Vagina (tissue), 2 donors: ENCODE data around the gene KLHL29. TPM values are rescaled to one million over a fixed set of nuclear protein-coding genes. Genes with fewer than 3 reads are reported as not detected.
A peak's percentile ranks its signal among the peaks of the same experiment; 100 is the strongest.

Experiments used
- DNase-seq, 2 donors: peaks; one replicate each; pipeline ENCODE4 v3.0.0-alpha.2; 2017; ENCODE audit errors: extremely low spot score in 2 of 2
- H3K27ac ChIP-seq: fragments of 200-600 bp; sonication (generic); one replicate; pipeline ENCODE4 v1.5.1; 2019
- H3K27me3 ChIP-seq: fragments of 200-600 bp; sonication (generic); one replicate; pipeline ENCODE4 v1.5.1; 2019
- H3K36me3 ChIP-seq, 2 donors: fragments of 200-600 bp; sonication (generic); one replicate each; pipeline ENCODE4 v1.5.1; 2017 to 2019
- H3K4me1 ChIP-seq: fragments of 200-600 bp; sonication (generic); one replicate; pipeline ENCODE4 v1.5.1; 2019
- H3K4me3 ChIP-seq, 2 donors: fragments of 200-600 bp; sonication (generic); 1 replicate in 1 of 2; 2 replicates in 1 of 2; pipeline ENCODE4 v1.5.1; 2016 to 2019
- H3K9me3 ChIP-seq: fragments of 200-600 bp; sonication (generic); one replicate; pipeline ENCODE4 v1.5.1; 2019
- POLR2A ChIP-seq, 2 donors: fragments of 450-650 bp; IDR thresholded peaks; one replicate each; pipeline ENCODE4 v1.6.1; 2017; ENCODE audit warnings: antibody characterized with exemption in 2 of 2, mild to moderate bottlenecking in 2 of 2, moderate library complexity in 2 of 2
- POLR2AphosphoS5 ChIP-seq, 2 donors: sonication (generic); formaldehyde crosslinking; IDR thresholded peaks; one replicate each; pipeline ENCODE4 v1.9.0; 2017; ENCODE audit warnings: antibody characterized with exemption in 2 of 2, mild to moderate bottlenecking in 2 of 2, low read depth in 1 of 2; ENCODE audit not compliant: insufficient read depth in 1 of 2
- intact Hi-C: fragments of 100-400 bp; cut with DNase I; formaldehyde crosslinking; loops from one replicate; pipeline ENCODE4 v1.15.1; 2023
- total RNA-seq: library from RNA; depleted of rRNA; stranded (reverse); fragments of >200 nt; gene quantifications from one replicate; pipeline ENCODE4 v1.2.3, GENCODE V29; 2016
- TF ChIP-seq, protein P1 (sequence below), 3 experiments: fragments of 450-650 bp in 2 of 3; fragments of 200-600 bp in 1 of 3; sonication (generic) in 1 of 3; IDR thresholded peaks; one replicate each; pipeline ENCODE4 v1.5.1; 2017 to 2019; ENCODE audit warnings: antibody characterized with exemption in 3 of 3, mild to moderate bottlenecking in 2 of 3, moderate library complexity in 2 of 3

KLHL29 gene
- total RNA-seq, 1 donor from 2014 or later = 19.4 TPM

DNA sequence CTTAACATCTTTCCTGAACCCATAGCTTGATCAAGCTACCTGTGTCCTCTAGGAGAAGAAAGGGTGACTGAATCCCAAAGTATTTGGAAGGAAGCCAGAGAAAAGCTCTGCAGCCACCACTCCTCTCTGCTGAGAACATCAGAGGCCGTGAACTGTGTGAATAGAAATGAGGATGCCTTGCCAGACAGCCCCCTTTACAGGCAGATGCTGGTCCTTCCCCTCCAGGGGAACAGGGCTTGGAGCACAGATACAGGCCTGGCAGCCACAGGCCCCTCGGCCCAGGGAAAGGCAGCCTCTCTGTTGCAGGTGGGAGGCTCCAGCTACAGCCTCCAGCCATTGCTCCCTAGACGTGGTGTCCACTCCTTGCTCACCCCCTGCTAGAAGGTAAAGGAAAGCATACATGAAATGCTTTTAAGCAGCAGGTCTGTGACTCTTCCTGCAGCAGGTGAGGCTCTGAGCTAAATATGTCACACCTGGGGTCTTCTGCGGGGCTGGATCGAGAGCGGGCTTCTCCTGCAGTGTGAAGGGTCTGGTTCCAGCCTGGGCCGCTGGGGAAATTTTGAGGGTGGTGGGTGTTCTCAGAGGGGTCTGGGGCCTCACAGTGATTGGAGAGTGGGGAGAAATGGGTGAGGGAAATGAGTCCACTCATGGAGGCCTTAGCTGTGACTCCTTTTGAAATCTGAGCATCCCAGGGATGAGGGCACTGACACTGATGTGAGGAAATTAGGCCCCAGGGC is 234.0 kb downstream of the KLHL29 start:
- Histone ChIP-seq H3K36me3 (no peaks in the 10 kb centered on the region), H3K27me3 (no peaks in the 10 kb centered on the region), H3K4me3 (no peak overlapping the region), H3K4me1 (peaks cover 51% of the 10 kb centered on the region), H3K9me3 (no peaks in the 10 kb centered on the region), H3K27ac (peak overlapping the region; percentile 92)
- DNase-seq = no peak
- intact Hi-C loops = loop anchor here (5.0 kb wide), 1 partner anchor 232 kb away; the partner anchor contains the start of gene KLHL29
- TF ChIP-seq, protein P1, sequence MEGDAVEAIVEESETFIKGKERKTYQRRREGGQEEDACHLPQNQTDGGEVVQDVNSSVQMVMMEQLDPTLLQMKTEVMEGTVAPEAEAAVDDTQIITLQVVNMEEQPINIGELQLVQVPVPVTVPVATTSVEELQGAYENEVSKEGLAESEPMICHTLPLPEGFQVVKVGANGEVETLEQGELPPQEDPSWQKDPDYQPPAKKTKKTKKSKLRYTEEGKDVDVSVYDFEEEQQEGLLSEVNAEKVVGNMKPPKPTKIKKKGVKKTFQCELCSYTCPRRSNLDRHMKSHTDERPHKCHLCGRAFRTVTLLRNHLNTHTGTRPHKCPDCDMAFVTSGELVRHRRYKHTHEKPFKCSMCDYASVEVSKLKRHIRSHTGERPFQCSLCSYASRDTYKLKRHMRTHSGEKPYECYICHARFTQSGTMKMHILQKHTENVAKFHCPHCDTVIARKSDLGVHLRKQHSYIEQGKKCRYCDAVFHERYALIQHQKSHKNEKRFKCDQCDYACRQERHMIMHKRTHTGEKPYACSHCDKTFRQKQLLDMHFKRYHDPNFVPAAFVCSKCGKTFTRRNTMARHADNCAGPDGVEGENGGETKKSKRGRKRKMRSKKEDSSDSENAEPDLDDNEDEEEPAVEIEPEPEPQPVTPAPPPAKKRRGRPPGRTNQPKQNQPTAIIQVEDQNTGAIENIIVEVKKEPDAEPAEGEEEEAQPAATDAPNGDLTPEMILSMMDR (IDR thresholded peaks at IDR 0.05) = no peak
- TF ChIP-seq POLR2AphosphoS5 (IDR thresholded peaks at IDR 0.05; ENCODE audit: insufficient read depth in 1 of 2, low read depth in 1 of 2) = no peak
- no peak for TF ChIP-seq POLR2A (IDR thresholded peaks at IDR 0.05)

DNA sequence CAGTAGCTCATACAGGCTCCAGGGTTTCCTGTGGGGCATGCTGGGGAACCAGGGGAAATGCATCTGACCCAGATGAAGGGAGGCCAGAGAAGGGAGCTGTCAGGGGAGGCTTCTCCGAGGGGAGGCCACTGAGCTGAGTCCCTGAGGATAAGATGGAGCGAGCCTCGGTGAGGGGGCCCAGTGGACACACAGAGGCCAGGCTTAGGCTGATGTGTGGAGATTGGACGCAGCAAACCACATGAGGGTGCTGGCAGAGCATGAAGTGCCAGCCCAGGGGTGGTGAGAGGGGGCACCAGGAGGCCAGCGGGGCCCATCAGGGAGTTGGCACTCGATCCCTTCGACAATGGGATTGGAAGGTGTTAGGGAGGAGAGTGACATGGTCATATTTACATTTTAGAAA is 235.0 kb downstream of the KLHL29 start:
- Histone ChIP-seq H3K9me3 (no peaks in the 10 kb centered on the region), H3K4me1 (peaks cover 51% of the 10 kb centered on the region), H3K4me3 (no peak overlapping the region), H3K27me3 (no peaks in the 10 kb centered on the region), H3K36me3 (no peaks in the 10 kb centered on the region), H3K27ac (peak overlapping the region; percentile 92)
- TF ChIP-seq POLR2AphosphoS5 (IDR thresholded peaks at IDR 0.05; ENCODE audit: insufficient read depth in 1 of 2, low read depth in 1 of 2) = no peak
- TF ChIP-seq POLR2A (IDR thresholded peaks at IDR 0.05) = no peak
- TF ChIP-seq, protein P1 (IDR thresholded peaks at IDR 0.05) = no peak
- no peak for DNase-seq
- intact Hi-C loops = loop anchor here (5.0 kb wide), 1 partner anchor 233 kb away; the partner anchor contains the start of gene KLHL29

DNA sequence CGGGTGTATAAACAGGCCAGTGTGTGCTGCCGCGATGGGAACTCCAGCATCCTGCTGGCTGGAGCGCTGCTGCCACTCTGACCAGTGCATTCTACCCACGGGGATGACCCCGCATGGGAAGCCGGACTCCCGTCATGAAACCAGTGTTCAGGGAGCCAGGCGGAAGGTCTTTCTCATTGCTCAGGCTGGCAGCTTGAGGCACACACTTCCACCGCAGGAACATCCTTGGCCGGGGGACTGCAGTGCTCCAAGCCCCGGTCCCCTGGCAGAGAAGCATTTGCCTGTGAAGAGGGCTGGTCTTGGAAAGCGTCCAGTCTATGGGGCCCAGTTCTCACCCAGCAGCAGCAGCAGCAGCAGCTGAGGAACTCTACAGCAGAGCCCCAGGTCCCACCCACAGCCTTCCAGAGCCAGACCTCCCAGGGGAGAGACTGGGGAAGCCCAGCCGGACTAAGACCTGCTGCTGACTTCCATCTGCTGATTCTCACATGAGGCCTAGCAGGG is 235.9 kb downstream of the KLHL29 start:
- Histone ChIP-seq H3K4me1 (peaks cover 51% of the 10 kb centered on the region), H3K27me3 (no peaks in the 10 kb centered on the region), H3K4me3 (no peak overlapping the region), H3K9me3 (no peaks in the 10 kb centered on the region), H3K27ac (peak overlapping the region; percentile 92), H3K36me3 (no peaks in the 10 kb centered on the region)
- intact Hi-C loops = no loop called here
- DNase-seq = no peak
- TF ChIP-seq POLR2AphosphoS5 (IDR thresholded peaks at IDR 0.05; ENCODE audit: insufficient read depth in 1 of 2, low read depth in 1 of 2) = no peak
- TF ChIP-seq, protein P1 (IDR thresholded peaks at IDR 0.05) = no peak
- TF ChIP-seq POLR2A (IDR thresholded peaks at IDR 0.05) = no peak

DNA sequence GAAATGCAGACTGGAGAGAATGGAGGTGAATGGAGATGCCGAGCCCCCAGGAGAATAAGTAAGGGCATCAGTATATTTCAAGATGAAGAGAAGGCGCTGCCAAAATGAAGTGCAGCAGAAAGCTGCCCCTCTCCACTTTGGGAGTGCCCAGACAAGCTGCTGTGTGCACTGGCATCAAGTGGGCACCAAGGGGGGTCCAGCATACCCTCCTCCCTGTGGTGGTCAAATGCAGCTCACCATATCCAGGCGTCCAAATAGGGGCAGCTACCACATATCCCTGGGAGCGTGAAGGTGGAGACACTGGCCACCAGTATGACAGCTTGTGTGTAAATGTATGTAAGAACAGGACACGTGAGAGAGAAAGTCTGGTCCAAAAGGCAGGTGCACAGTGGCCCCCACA is 236.6 kb downstream of the KLHL29 start:
- no peaks in the 10 kb centered on the region for H3K27me3 ChIP-seq
- H3K4me1 ChIP-seq = peaks cover 48% of the 10 kb centered on the region
- H3K36me3 ChIP-seq = no peaks in the 10 kb centered on the region
- no peak for DNase-seq
- intact Hi-C loops = no loop called here
- H3K4me3 ChIP-seq = no peak overlapping the region
- TF ChIP-seq POLR2A (IDR thresholded peaks at IDR 0.05) (no peak), POLR2AphosphoS5 (IDR thresholded peaks at IDR 0.05; ENCODE audit: insufficient read depth in 1 of 2, low read depth in 1 of 2) (no peak)
- TF ChIP-seq, protein P1 (IDR thresholded peaks at IDR 0.05) = no peak
- H3K9me3 ChIP-seq = no peaks in the 10 kb centered on the region
- H3K27ac ChIP-seq = peak overlapping the region; percentile 92

DNA sequence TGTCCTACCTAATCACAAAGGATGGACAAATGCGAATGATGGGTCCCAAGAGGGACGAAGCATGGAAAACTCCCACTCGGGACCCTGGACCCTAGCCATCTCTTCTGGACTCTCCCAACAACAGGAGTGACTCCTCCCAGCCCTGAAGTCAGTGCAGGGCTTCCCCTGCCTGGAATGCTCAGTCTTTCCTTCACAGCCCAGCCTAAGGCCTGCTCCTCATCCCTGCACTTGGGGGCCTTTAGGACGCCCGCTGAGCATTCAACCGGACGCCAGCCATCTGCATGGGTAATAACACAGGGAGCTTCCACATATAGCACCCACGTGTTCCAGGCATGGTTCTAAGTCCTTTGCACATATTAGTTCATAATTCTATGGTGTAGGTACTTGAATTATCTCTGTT is 237.5 kb downstream of the KLHL29 start:
- Histone ChIP-seq H3K27me3 (no peaks in the 10 kb centered on the region), H3K9me3 (no peaks in the 10 kb centered on the region), H3K4me3 (no peak overlapping the region), H3K36me3 (no peaks in the 10 kb centered on the region), H3K4me1 (peaks cover 40% of the 10 kb centered on the region), H3K27ac (no peak overlapping the region)
- DNase-seq = no peak
- intact Hi-C loops = no loop called here
- TF ChIP-seq POLR2A (IDR thresholded peaks at IDR 0.05) = no peak
- no peak for TF ChIP-seq POLR2AphosphoS5 (IDR thresholded peaks at IDR 0.05; ENCODE audit: insufficient read depth in 1 of 2, low read depth in 1 of 2)
- TF ChIP-seq, protein P1 (IDR thresholded peaks at IDR 0.05) = no peak
